Hematopoietic multipotent progenitor cell treated with erythropoietin and hydrocortisone succinate and interleukin-3 and kit ligand, for 8 days (in vitro differentiated cells): Measurements from ENCODE around the gene PFKFB4.
"Not testable (repeated sequence)": the region's sequence is repeated elsewhere in the genome, so short reads cannot be mapped to it uniquely, and the experiment has no call there.

ENCODE experiments used
- DNase-seq: peaks from one replicate; pipeline ENCODE4 v3.0.0-alpha.2; 2015

The PFKFB4 gene

GRCh38 chr3:48555949-48556795, 431 bp downstream of the PFKFB4 start:
- no peak for DNase-seq

GRCh38 chr3:48555231-48555948, 1.2 kb downstream of the PFKFB4 start:
- peak; percentile 93 for DNase-seq

- no peak for DNase-seq
These were observed 2.4 kb downstream of the PFKFB4 start for GRCh38 chr3:48553886-48554845.

GRCh38 chr3:48553361-48553760, 3.2 kb downstream of the PFKFB4 start:
- no peak for DNase-seq

- DNase-seq: no peak
These were observed 4.3 kb downstream of the PFKFB4 start for GRCh38 chr3:48552111-48552951.

GRCh38 chr3:48551651-48552050, 5.0 kb downstream of the PFKFB4 start:
- DNase-seq: not testable (repeated sequence)

GRCh38 chr3:48548729-48549705, 7.6 kb downstream of the PFKFB4 start:
- DNase-seq: peak; percentile 85

- peak; percentile 82 for DNase-seq
These were observed 8.5 kb downstream of the PFKFB4 start for GRCh38 chr3:48548126-48548525.

GRCh38 chr3:48546203-48546829, 10.3 kb downstream of the PFKFB4 start:
- no peak for DNase-seq

- no peak for DNase-seq
These were observed 12.5 kb downstream of the PFKFB4 start for GRCh38 chr3:48544141-48544540.

- DNase-seq: no peak
These were observed 13.2 kb downstream of the PFKFB4 start for GRCh38 chr3:48543271-48543866.

GRCh38 chr3:48538451-48538850, 18.2 kb downstream of the PFKFB4 start:
- no peak for DNase-seq

GRCh38 chr3:48536785-48537184, 19.8 kb downstream of the PFKFB4 start:
- DNase-seq: no peak

- no peak for DNase-seq
These were observed 20.5 kb downstream of the PFKFB4 start for GRCh38 chr3:48536116-48536515.

GRCh38 chr3:48535578-48535977, 21.0 kb downstream of the PFKFB4 start:
- DNase-seq: no peak

- no peak for DNase-seq
These were observed 23.6 kb downstream of the PFKFB4 start for GRCh38 chr3:48532977-48533337.

- DNase-seq: no peak
These were observed 24.2 kb downstream of the PFKFB4 start for GRCh38 chr3:48532271-48532976.

- DNase-seq: not testable (repeated sequence)
These were observed 25.9 kb downstream of the PFKFB4 start for GRCh38 chr3:48530701-48531100.

GRCh38 chr3:48528754-48529153, 27.8 kb downstream of the PFKFB4 start:
- no peak for DNase-seq
